Endothelial cell of umbilical vein (primary cell): ENCODE results near the gene SEMA4C. TPM values are rescaled to one million over a fixed set of nuclear protein-coding genes. Genes with fewer than 3 reads are reported as not detected.

Source experiments
- BruUV-seq: library from RNA; stranded (reverse); fragments of 400-500 nt; replicated peaks from 2 replicates; lab custom pipeline; 2021; lab: Mats Ljungman, UMichigan
- CTCF ChIA-PET: fragments of 300-600, 350-600 bp; sonication (Branson Sonifier 250); formaldehyde crosslinking; loops from one replicate; lab custom pipeline; 2021; ENCODE audit warnings: antibody characterized with exemption, inconsistent platforms; lab: Charles Lee
- POLR2A ChIA-PET: fragments of 300-600, 350-600 bp; sonication (Branson Sonifier 250); formaldehyde crosslinking; loops from one replicate; lab custom pipeline; 2021; ENCODE audit warnings: antibody characterized with exemption, inconsistent platforms; lab: Charles Lee
- DNase-seq: peaks from one replicate; pipeline ENCODE4 v3.0.0-alpha.2; 2011; ENCODE audit warnings: low read depth, low spot score
- FAIRE-seq: peaks from 2 replicates; lab custom pipeline; 2011; peaks lifted over from hg19 to GRCh38; lab: Jason Lieb, UNC
- H2AFZ ChIP-seq: 2 replicates; pipeline ENCODE4 v1.6.0; 2012; ENCODE audit warnings: low read depth, low read length, control low read depth, inconsistent platforms
- H3K27ac ChIP-seq: 2 replicates; pipeline ENCODE4 v1.5.1; 2011; ENCODE audit warnings: low read depth, mild to moderate bottlenecking, control low read depth, low read length, moderate library complexity; ENCODE audit not compliant: insufficient read depth
- H3K27me3 ChIP-seq, 2 experiments: 2 replicates each; pipeline versions ENCODE4 v1.6.0 to v1.6.1; 2011; ENCODE audit warnings: low read length in 2 of 2, mixed read lengths in 1 of 2; ENCODE audit not compliant: control insufficient read depth in 2 of 2, insufficient read depth in 2 of 2
- H3K36me3 ChIP-seq, 2 experiments: 2 replicates in 1 of 2; 3 replicates in 1 of 2; pipeline ENCODE4 v1.5.1; 2011; ENCODE audit warnings: low read length in 2 of 2, mild to moderate bottlenecking in 1 of 2, moderate library complexity in 1 of 2; ENCODE audit not compliant: control insufficient read depth in 2 of 2, insufficient read depth in 2 of 2; ENCODE audit errors: extremely low read depth in 1 of 2
- H3K4me1 ChIP-seq: 3 replicates; pipeline ENCODE4 v1.5.1; 2011; ENCODE audit warnings: mild to moderate bottlenecking, low read length; ENCODE audit not compliant: control insufficient read depth, insufficient read depth; ENCODE audit errors: extremely low read depth
- H3K4me2 ChIP-seq: 2 replicates; pipeline ENCODE4 v1.6.1; 2011; ENCODE audit warnings: low read length, control low read depth, mixed read lengths; ENCODE audit not compliant: insufficient read depth
- H3K4me3 ChIP-seq, 3 experiments: fragments of 200-600 bp in 1 of 3; sonication (generic), shearing (Covaris generic) in 1 of 3; replicated peaks in 1 of 3; 2 replicates each; pipeline ENCODE4 v1.5.1; 2011 to 2016; ENCODE audit warnings: control low read depth in 3 of 3, low read length in 3 of 3, mild to moderate bottlenecking in 2 of 3, inconsistent platforms in 1 of 3, low read depth in 1 of 3, moderate library complexity in 1 of 3; ENCODE audit not compliant: insufficient read depth in 1 of 3
- H3K79me2 ChIP-seq: 2 replicates; pipeline ENCODE4 v1.6.0; 2012; ENCODE audit warnings: low read length, inconsistent platforms; ENCODE audit not compliant: control insufficient read depth, insufficient read depth
- H3K9ac ChIP-seq: replicated peaks from 2 replicates; pipeline ENCODE3; 2011; ENCODE audit warnings: low read length, control low read depth; ENCODE audit not compliant: insufficient read depth; ENCODE audit errors: extremely low read depth
- H3K9me1 ChIP-seq: replicated peaks from 3 replicates; pipeline ENCODE4 v1.6.0; 2011; ENCODE audit warnings: mild to moderate bottlenecking, low read length; ENCODE audit not compliant: control insufficient read depth, insufficient read depth; ENCODE audit errors: extremely low read depth
- H3K9me3 ChIP-seq: replicated peaks from 2 replicates; pipeline ENCODE4 v1.5.1; 2012; ENCODE audit warnings: low read length, inconsistent platforms; ENCODE audit not compliant: control insufficient read depth, insufficient read depth
- H4K20me1 ChIP-seq: replicated peaks from 2 replicates; pipeline ENCODE3; 2011; ENCODE audit warnings: mild to moderate bottlenecking, low read length; ENCODE audit not compliant: control insufficient read depth, insufficient read depth; ENCODE audit errors: extremely low read depth
- FOS ChIP-seq: IDR thresholded peaks from 2 replicates; pipeline ENCODE4 v1.6.1; 2011; ENCODE audit warnings: mild to moderate bottlenecking, low read length, moderate library complexity, borderline replicate concordance; ENCODE audit not compliant: insufficient read depth
- GATA2 ChIP-seq: IDR thresholded peaks from 2 replicates; pipeline ENCODE4 v1.7.0; 2011; ENCODE audit warnings: low read depth, mild to moderate bottlenecking, moderate library complexity, mixed read lengths, low read length; ENCODE audit not compliant: insufficient read length, insufficient read depth
- JUN ChIP-seq: IDR thresholded peaks from 2 replicates; pipeline ENCODE4 v1.6.1; 2011; ENCODE audit warnings: borderline replicate concordance, low read depth; ENCODE audit not compliant: insufficient read length, insufficient read depth
- POLR2A ChIP-seq: IDR thresholded peaks from 2 replicates; pipeline ENCODE4 v1.6.1; 2012; ENCODE audit warnings: low read depth, mild to moderate bottlenecking, control low read depth, low read length
- dilution Hi-C: fragments of 300-500 bp; cut with MboI; formaldehyde crosslinking; loops from one replicate; pipeline ENCODE4 v1.15.0; 2019; ENCODE audit warnings: low sequenced_read_pairs; ENCODE audit not compliant: extremely low pct_ligation_motif_present
- intact Hi-C: fragments of 100-400 bp; cut with micrococcal nuclease; formaldehyde crosslinking; loops from one replicate; pipeline ENCODE4 v1.10.0; 2022
- polyA plus RNA-seq, 4 experiments: library from polyadenylated mRNA; depleted of rRNA in 3 of 4; stranded (reverse) in 3 of 4; unstranded in 1 of 4; fragments of >200 nt; gene quantifications; 2 replicates each; pipeline versions ENCODE4 v1.2.1 to v1.2.3, GENCODE V29; 2011 to 2012; ENCODE audit warnings: missing spikeins in 1 of 4
- total RNA-seq: library from RNA; stranded (reverse); gene quantifications from 2 replicates; pipeline ENCODE4 v1.2.3, GENCODE V29; 2021
- TF ChIP-seq, protein P1 (sequence below), 2 donors: IDR thresholded peaks; 1 replicate in 1 of 2; 2 replicates in 1 of 2; pipeline ENCODE4 v1.5.1; 2011; ENCODE audit warnings: low read length in 2 of 2, mild to moderate bottlenecking in 2 of 2, moderate library complexity in 2 of 2, control low read depth in 1 of 2, inconsistent platforms in 1 of 2, low read depth in 1 of 2; ENCODE audit not compliant: insufficient read depth in 1 of 2; ENCODE audit errors: extremely low read depth in 1 of 2

Gene SEMA4C
- total and polyA plus RNA-seq, 2 donors (not counting 3 experiments of a cell fraction or from before 2014, with no cell fraction given) = 16.4 to 17.3 TPM

GRCh38 chr2:96838345-96839292, 31.3 kb downstream of the SEMA4C start:
- Histone ChIP-seq H2AFZ (no peak overlapping the region), H3K27me3 (no peaks in the 10 kb centered on the region), H4K20me1 (no peaks in the 10 kb centered on the region), H3K79me2 (no peaks in the 10 kb centered on the region), H3K4me3 (no peak overlapping the region), H3K27ac (no peak overlapping the region), H3K9me3 (no peaks in the 10 kb centered on the region), H3K9me1 (no peaks in the 10 kb centered on the region), H3K36me3 (no peaks in the 10 kb centered on the region), H3K4me1 (no peaks in the 10 kb centered on the region), H3K4me2 (no peak overlapping the region), H3K9ac (no peak overlapping the region)
- DNase-seq = no peak
- CTCF ChIA-PET = no interaction called here
- intact Hi-C loops (no loop called here), dilution Hi-C loops (no loop called here)
- no peak for FAIRE-seq
- no TSS peak for BruUV-seq
- TF ChIP-seq FOS = no peak
- TF ChIP-seq POLR2A = no peak
- TF ChIP-seq, protein P1, sequence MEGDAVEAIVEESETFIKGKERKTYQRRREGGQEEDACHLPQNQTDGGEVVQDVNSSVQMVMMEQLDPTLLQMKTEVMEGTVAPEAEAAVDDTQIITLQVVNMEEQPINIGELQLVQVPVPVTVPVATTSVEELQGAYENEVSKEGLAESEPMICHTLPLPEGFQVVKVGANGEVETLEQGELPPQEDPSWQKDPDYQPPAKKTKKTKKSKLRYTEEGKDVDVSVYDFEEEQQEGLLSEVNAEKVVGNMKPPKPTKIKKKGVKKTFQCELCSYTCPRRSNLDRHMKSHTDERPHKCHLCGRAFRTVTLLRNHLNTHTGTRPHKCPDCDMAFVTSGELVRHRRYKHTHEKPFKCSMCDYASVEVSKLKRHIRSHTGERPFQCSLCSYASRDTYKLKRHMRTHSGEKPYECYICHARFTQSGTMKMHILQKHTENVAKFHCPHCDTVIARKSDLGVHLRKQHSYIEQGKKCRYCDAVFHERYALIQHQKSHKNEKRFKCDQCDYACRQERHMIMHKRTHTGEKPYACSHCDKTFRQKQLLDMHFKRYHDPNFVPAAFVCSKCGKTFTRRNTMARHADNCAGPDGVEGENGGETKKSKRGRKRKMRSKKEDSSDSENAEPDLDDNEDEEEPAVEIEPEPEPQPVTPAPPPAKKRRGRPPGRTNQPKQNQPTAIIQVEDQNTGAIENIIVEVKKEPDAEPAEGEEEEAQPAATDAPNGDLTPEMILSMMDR (IDR thresholded peaks at IDR 0.05; ENCODE audit: extremely low read depth in 1 of 2, insufficient read depth in 1 of 2, low read depth in 1 of 2, low read length in 2 of 2) = no peak
- no peak for TF ChIP-seq JUN
- TF ChIP-seq GATA2 = no peak
- POLR2A ChIA-PET = no interaction called here
